Measurements from ENCODE around the gene KCNK18.
"Not testable (repeated sequence)": the region's sequence is repeated elsewhere in the genome, so short reads cannot be mapped to it uniquely, and the experiment has no call there.

KCNK18 gene

DNA sequence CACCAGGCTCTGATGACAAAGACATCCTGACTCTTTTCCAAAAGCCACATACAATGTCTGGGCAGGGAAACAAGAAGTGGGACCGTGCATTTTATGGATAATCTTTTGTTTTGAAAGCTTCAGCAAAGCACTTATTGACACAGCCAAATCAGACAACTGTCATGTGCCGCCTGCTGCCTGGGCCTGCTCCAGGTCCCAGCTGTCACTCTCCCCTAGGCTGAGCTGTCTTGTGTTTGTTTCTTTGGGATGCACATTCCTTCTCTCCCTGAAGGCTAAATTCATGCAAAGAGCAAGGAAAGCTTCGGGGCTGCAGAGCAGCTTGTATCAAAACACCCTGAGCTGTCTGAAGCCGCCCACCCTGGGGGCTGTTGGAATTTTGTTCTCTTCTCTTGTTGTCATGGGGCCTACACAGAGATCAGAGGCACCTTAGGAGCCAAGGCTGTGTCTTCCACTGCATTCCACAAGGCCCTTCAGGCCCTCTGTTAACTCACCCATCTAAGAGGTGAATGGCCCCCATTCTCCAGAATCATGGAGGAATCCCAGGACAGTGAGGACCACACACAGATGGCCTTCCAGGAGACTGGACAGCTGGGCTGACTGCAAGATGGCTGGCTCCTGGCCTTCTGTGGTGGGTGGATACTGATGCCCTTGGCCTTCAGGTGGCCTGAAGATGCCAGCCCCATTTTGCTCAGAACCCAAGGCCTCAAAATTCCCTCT is 25.8 kb downstream of the KCNK18 start:
- DNase-seq, result no peak

DNA sequence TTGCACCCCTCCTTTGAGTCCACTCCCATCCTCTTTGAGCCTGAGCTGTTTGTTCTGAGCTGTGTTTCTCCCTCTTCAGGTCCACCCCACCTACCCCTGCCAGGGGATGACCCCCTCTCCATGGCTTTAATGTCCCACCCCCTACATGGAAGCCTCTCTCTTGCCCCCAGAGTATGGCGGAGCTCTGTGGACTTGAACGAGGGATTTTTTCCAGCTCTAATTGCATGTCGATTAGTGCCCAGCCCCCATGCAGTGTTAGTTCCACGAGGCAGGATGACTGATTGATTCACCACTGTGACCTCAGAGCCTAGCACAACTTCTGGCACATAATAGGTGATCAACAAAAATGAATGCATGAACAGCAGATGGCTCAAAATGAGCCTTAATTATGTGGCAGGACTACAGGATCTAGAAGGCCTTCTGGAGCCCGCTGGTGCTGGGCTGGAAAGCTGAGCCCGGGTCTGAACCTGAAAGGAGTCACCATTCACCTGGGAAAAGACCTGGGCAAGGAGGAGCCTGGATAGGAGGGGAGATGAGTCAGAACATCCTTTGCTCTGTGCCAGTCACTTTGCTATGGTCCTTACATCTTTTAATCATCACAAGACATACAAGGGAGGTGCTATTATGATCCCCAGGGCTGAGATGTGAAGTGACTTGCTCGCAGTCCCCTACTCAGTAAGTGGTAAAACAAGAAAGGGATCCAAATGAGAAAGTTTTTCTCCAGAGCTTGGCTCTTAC is 26.6 kb downstream of the KCNK18 start:
- DNase-seq, result no peak

DNA sequence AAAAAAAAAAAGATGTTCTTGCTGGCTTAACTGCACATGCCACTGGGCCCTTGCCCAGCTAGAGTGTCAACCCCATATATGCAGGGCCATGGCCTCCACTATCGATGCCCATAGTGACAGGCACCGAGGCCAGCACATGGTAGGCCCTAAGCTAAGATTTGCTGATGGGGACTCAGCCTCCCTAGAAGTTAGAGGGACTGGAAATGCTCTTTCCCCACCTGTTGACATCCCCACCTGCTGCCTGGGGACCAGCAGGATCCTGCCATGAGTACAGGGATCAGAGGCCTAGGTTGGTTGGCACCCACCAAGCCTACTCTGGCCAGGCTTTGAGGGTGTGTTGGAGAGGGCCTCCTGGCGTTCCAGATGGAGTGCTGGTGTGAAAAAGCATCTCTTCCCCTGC is 27.6 kb downstream of the KCNK18 start:
- no peak for DNase-seq

DNA sequence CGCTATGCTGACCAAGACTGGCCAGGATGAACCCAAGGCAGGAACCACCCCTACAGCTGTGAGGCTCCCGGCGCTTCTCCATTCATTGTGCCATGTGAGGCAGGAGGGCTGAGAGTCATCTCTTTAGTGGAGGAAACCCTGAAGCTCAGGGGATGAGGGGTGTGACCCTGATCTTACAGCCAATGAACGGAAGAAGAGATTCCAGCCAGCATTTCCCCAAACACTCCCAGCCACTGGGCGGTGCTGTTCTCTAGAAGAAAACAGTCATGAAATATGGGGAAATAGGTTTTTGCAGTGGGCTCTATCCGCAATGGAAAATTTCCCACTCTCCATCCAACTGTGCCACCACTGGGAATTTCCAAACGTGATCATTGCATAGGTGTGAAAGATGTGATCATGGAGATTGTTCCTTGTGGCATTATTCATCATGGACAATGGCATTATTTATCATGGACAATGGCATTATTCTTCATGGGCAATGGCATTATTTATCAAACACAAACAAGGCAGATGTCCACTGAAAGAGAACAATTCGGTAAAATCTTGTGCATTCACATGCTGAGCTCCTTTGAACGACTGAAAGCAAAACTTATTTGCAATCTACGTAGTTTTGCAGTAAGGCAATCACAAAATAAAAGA is 29.6 kb downstream of the KCNK18 start:
- no peak for DNase-seq

DNA sequence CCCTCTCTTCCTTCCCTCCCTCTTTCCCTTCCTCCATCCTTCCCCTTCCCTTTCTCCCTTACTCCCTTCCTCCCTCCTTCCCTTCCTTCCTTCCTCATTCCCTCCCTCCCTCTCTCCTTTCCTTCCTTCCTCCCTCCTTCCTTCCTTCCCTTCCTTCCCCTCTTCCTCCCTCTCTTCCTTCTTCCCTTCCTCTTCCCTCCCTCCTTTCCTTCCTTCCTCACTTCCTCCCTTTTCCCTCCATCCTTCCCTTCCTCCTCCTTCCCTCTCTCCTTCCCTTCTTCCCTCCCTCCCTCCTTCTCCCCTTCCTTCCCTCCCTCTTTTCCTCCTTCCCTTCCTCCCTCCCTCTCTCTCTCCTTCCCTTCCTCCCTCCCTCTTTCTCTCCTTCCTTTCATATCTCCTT is 30.9 kb downstream of the KCNK18 start:
- DNase-seq, result no peak

DNA sequence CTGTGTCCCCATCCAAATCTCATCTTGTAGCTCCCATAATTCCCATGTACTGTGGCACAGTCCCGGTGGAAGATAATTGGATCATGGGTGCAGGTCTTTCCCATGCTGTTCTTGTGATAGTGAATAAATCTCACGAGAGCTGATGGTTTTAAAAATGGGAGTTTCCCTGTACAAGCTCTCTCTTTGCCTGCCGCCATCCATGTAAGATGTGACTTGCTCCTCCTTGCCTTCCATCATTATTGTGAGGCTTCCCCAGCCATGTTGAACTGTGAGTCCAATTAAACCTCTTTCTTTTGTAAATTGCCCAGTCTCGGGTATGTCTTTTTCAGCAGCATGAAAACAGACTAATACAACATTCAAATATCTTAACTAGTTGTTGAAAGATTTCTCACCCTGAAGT is 32.8 kb downstream of the KCNK18 start:
- DNase-seq, result not testable (repeated sequence)

DNA sequence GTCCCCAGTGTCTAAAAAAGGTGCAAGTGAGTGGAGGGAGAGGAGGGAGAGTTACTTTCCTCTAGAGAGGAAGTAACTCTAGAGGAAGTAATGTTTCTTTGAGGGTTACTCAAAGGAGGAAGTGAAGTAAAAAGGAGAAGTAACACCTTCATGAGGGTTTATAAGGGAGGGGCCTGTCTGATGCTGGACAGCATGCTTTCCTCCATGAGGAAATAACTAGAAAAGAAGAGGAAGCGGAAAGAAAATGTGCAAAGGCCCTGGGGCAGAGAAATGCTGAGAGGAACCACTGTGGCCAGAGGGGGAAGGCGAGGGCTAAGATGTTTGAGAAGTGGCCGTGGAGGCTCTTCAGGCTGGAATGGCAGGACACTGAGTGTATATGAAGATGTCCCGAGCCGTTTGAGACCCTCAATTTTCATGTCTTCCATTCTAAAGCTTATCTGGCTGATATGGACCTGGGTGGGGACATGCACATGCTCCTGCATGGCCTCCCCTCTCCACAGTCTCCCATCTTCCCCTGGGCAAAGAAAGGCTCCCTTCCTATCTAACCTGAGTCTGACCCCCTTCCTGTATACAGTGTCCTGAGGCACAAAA is 40.2 kb downstream of the KCNK18 start:
- DNase-seq, result no peak

DNA sequence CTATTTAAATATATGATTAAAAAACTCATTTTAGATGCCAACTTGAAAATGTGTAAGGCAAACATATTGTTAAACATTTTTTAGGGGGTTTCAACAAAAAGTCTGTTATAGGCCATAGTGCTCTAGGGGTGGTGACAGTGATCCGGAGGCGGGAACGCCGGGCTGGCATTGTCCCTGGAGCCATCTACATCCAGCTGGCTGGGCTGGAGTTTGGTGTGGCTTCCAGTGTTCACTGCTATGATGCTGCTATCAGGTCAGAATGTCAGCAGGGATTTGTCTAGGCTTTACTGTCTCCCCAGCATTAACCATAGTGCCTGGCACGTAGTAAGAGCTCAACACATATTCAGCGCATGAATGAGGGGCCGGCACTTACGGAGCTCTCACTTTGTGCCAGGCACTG is 41.8 kb downstream of the KCNK18 start:
- no peak for DNase-seq

DNA sequence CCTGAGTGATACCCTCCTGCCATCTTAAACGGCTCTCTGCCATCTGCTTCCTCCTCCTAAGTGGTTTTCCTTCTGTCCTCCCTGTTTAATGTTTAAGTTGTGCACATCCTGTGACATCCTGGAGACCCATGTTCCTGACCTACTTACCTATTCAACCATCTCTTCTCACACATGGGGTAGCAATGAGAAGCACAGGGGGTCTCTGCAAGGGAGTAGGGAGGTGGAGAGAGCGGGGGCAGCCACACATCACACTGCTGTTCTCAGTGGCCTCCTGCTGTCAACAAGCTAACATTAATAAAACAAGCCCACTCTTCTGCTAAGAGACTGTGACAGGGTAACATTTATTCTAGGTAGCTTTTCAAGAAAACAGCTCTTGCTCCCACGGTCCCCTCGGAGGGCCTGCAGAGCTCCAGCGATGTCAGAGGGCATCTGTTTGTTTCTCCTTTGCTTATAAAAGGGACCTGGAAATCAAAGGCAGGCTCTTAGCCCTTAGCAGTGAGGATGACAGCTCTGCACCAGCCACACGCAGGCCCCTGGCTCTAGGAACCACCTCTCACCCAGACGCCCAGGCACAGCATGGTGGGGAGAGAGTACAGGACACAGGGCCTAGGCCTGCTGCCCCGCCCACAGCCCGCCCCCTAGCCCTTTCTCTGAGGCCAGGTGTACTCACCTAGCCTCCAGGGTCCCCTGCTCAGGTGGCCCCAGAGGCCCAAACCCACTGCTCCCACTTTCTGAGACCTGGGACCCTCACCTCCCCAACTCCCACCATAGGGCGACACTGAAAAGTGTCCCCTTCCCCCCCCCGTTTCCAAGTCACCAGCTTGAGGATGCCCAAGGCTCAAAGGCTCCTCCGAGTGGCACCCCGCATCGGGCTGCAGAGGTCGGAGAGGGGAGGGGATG is 42.7 kb downstream of the KCNK18 start:
- DNase-seq, result no peak

DNA sequence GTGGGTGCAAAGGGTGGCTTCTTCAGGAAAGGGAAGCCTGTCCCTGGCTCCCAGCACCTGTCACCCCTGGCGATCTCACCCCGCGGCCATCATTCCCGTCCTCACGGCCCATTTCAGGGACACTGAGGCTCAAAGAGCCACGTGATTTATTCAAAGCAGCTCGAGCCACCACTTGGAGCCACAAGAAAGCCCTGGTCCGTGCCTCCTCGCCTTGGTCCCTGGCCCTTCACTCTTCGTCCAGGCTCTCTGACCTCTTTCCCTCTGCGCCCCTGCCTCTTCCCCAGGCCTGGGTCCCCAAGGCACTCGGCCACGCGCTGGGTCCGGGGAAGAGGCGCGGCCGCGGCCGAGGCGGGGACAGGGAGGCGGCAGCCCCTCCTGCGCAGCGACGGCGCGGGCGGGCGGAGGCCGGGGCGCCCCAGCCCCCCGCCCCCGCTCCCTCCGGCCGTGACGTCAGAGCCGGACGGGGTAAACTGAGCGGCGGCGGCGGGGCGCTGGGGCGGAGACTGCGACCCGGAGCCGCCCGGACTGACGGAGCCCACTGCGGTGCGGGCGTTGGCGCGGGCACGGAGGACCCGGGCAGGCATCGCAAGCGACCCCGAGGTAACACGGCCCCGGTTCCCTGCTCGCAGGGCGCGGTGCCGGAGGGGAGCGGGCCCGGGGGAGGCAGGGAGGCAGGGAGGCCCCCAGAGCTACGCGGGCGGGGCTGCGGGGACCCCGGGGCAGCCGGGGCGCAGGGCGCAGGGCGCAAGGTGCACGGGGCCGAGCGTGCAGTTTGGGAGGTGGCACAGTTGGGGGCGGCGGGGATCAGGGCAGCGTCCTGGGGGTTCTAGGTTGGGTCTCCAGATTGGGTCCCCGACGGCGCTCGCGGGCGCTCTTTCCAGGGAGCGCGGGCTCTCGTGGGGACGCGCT is 43.6 kb downstream of the KCNK18 start, which contains the start of gene SLC18A2:
TSS of gene SLC18A2 (plus strand) at position 494 of the 909 bp plus-strand sequence. CDS start 580 bp downstream, outside the sequence.
- no peak for DNase-seq

DNA sequence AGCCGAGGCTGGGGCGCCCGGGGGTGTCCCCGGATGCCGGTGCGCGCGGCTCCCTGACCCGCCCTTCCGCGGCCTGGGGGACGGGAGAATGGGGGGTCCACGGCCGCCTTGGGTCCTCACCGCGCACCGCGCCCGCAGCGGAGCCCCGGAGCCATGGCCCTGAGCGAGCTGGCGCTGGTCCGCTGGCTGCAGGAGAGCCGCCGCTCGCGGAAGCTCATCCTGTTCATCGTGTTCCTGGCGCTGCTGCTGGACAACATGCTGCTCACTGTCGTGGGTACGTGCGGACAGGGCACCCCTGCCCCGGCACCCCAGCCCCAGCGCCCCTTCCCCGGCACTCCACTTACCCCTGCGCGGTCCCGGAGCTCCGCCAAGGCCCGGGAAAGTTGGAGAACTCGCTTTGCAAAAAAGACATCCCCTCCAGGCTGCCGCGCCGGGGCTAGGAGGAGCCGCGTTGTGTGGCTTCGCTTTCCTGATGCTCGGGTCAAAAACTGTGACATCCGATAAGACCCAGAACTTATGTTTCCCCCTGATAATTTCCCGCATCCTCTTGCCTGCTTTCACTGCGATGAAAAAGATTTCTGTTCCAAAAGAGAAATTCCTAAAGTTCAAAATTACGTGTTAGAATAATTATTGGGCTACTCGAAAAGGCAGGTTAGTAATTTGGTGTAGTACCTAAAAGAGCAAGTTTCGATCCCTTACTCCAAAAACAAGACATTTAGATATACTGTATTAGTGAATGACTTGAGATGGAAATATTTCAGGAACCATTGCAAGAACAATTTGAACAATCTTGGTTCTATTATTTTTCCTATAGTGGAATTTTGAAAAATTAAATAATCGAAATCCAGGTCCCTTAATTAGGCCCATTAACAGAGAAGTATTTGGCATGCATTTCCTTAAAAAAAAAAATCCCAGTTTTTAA is 44.5 kb downstream of the KCNK18 start:
- DNase-seq, result no peak

DNA sequence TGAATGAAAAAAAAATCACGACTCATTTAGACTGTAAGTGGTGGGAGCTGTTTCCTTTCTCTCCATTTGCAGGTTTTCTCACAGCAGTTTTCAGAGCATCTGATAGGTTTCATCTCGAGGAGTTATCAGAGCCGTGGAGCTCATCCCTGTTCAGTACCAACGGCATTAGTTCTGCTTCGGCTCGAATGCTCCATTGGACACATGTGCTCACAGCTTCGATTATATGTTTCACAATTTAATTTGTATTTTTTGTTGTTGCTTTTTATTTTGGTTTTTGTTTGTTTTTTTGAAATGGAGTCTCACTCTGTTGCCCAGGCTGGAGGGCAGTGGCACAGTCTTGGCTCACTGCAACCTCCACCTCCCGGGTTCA is 45.2 kb downstream of the KCNK18 start:
- no peak for DNase-seq

DNA sequence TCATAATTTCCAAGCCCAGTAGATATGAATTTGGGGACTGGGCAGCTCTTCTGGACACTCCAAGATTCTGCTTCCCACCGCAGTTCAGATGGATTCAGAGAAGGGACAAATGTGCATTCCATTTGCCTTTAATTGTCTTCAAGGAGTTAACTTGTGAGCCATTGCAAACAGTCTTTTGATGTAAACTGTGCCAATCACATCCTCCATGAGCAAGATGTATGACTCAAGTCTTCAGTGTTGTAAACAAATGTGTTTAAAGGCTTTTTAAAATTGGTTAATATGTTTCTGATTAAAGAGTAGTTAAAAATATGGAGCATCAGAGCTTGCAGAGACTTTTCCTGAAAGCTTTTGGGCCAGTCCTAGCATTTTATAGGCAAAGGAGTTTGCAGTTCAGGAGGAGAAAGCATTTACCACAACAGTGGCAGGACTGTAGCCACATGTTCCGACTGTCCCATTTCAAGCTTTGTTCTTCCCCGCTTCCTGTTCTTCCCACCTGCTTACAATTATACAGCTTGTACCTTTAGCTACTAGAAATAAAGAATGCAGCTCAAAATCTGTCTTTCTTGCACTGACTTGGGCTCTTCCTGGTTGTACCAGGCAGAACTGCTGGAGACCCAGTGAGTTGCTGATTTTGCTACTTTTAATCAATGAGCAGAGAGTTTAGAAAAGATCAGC is 49.8 kb downstream of the KCNK18 start:
- no peak for DNase-seq

DNA sequence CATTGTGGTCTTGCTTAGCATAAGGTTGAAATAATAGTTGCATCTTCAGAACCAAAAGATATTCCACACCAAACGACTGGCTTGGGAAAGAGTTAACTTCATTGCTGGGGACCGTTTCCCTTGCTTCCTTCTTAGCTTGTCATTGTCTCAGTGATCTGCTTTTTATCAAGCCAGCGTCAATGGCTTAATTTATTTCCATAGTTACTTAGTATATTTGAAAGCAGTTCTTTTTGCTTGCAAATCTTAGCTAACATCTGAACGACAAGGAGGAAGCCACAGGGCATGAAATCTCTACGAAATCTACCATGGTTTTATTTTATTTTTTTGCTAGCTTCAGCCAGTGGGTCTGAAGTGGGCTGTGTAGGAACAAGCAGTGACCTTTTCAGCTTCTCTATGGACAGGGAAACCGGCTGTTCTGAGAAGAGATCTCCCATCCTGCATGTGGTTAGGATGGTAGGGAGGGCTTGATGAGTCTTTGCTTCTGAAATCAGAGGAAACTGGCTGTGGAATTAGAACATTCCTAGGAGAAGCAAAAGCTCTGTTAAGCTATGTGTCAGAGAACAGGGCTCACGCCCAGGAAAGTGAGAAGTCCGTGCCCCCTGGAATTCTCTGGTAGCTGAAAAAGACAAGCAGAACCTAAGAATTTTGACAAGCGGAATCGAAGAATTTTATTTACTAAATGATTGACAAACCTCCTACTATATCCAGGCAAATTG is 51.6 kb downstream of the KCNK18 start:
- no peak for DNase-seq

DNA sequence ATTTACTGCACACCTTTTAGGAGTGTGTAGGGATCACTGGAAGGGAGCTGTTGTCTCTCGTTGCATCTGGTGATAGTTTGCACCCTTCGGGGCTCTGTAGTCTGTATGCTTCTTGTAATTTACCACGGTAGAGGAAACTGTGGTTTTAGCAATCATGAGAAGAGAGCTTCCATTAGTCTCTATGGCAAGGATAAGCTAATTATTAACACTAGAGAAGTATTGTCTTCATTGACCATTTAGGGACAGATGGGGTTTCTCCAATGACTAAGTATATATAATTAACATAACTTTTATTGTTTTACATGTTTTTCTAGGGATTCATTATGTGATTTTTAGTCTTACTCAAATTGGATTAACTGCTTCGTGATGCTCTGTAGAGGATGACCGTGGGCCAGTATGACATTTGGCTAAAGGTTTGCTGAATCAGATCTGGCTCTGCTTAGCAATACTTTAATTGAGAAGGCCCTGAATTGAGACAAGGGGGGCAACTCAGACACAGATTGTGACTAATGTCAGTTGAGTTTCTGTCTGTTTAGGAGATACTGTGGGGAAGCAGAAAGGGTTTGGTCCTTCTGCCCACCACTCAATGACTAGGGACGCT is 52.3 kb downstream of the KCNK18 start:
- DNase-seq, result no peak

DNA sequence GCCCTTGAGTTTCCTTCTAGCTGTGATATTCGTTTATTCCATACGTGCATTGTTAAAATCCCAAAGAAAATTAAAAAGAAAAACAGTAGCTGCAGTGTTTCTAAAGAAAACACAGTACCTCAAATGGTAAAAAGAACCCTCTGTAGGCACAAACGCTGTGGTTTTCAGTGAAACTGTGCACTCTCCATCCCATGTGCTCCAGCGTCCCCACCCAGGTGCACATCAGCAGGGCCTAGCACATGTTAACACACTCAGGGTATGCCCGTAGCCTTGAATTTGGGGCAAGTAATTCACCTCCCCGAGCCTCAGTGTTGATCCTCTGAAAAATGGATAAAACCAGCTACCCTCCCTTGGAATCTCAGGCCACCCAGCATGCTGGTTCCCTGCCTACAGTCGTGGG is 53.1 kb downstream of the KCNK18 start:
- no peak for DNase-seq

DNA sequence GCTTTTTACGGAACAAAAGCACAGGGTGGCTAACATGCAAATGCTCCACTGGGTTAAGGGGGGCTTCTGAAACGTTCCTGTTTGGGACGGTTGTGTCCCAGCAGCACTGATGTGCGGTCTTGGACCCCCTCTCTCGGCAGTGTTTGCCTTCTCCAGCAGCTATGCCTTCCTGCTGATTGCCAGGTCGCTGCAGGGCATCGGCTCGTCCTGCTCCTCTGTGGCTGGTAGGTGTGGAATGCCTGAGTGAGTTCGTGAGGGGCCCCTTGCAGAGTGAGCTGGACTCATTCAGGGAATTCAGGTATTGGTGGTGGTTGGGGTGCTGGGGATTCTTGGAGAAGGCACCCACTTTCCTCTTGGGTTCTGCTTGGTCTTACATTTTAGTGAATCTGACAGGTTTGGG is 56.6 kb downstream of the KCNK18 start:
- DNase-seq, result no peak

DNA sequence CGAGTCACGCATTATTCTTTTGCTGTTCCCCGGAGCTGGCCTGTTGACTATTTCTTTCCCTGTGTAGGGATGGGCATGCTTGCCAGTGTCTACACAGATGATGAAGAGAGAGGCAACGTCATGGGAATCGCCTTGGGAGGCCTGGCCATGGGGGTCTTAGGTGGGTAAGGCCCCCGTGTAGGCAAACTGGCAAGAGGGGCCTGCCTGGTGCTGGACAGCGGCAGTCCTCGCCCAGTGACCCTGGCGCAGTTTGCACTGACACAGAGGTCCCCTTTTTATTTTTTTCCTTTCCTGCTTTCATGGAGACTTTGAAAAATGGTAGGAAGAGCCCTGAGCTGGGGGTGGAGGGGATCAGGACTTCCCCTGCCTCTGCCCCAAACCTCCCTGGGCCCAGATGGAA is 57.0 kb downstream of the KCNK18 start:
- DNase-seq, result no peak
